Adrenal gland (tissue), 12 donors: ENCODE data around the gene IGF2BP2. TPM values are rescaled to one million over a fixed set of nuclear protein-coding genes. Genes with fewer than 3 reads are reported as not detected.

Experiments
- DNase-seq, 7 donors: peaks; one replicate each; pipeline ENCODE4 v3.0.0-alpha.2; 2019 to 2020
- H3K27ac ChIP-seq, 5 donors: fragments of 200-600 bp; sonication (generic) in 4 of 5; 1 replicate in 3 of 5; 2 replicates in 2 of 5; pipeline versions ENCODE4 v1.5.1 to v1.8.0; 2016 to 2020; ENCODE audit warnings: mild to moderate bottlenecking in 1 of 5
- H3K27me3 ChIP-seq: fragments of 200-600 bp; 2 replicates; pipeline ENCODE4 v1.8.0; 2021
- H3K36me3 ChIP-seq, 2 donors: fragments of 200-600 bp; replicated peaks in 1 of 2; 1 replicate in 1 of 2; 2 replicates in 1 of 2; pipeline versions ENCODE4 v1.5.1 to v1.8.0; 2018 to 2022
- H3K4me1 ChIP-seq, 2 donors: fragments of 200-600 bp; replicated peaks in 1 of 2; 1 replicate in 1 of 2; 2 replicates in 1 of 2; pipeline versions ENCODE4 v1.5.1 to v1.8.0; 2018 to 2021
- H3K4me3 ChIP-seq, 4 donors: fragments of 200-600 bp; sonication (generic) in 3 of 4; one replicate each; pipeline ENCODE4 v1.5.1; 2016 to 2018
- H3K9me3 ChIP-seq, 3 donors: fragments of 200-600 bp; sonication (generic) in 1 of 3; replicated peaks in 1 of 3; 1 replicate in 2 of 3; 2 replicates in 1 of 3; pipeline versions ENCODE4 v1.5.1 to v1.8.0; 2016 to 2021
- CTCF ChIP-seq, 6 experiments: fragments of 450-650 bp in 4 of 6; fragments of 200-600 bp in 2 of 6; sonication (generic) in 1 of 6; IDR thresholded peaks; 1 replicate in 5 of 6; 2 replicates in 1 of 6; pipeline versions ENCODE4 v1.5.1 to v1.8.0; 2016 to 2021; ENCODE audit warnings: antibody characterized with exemption in 6 of 6, mild to moderate bottlenecking in 2 of 6, moderate library complexity in 1 of 6
- POLR2A ChIP-seq, 2 donors: fragments of 450-650 bp; IDR thresholded peaks; one replicate each; pipeline ENCODE4 v1.6.1; 2017; ENCODE audit warnings: antibody characterized with exemption in 2 of 2, mild to moderate bottlenecking in 2 of 2, moderate library complexity in 1 of 2
- WGBS, 4 donors: extraction: QIAGEN DNeasy Blood & Tissue Kit in 2 of 4; methylation state at CpG; one replicate each; pipeline versions ENCODE4 v1.1.5 to v1.1.7; 2013 to 2017; 5-methylcytosine and 5-hydroxymethylcytosine counted together
- intact Hi-C, 2 donors: fragments of 100-400 bp; cut with DNase I; formaldehyde crosslinking; loops; one replicate each; pipeline versions ENCODE4 v1.14.1 to v1.15.0; 2022 to 2023
- polyA plus RNA-seq, 3 donors: library from polyadenylated mRNA; stranded (reverse); fragments of 200-250 nt in 2 of 3; fragments of 350-450 nt in 1 of 3; fragmentation: Illumina TruSeq in 1 of 3; extraction: RNeasy Lipid Tissue Mini Kit (QIAGEN cat#74804) in 1 of 3; gene quantifications; one replicate each; pipeline ENCODE4 v1.2.3, GENCODE V29; 2013 to 2014
- total RNA-seq, 9 donors: library from RNA; depleted of rRNA in 4 of 9; stranded (reverse); fragments of >200 nt in 4 of 9; fragments of 120-200 nt in 1 of 9; fragmentation: NEBNext Ultra II Directional in 1 of 9; extraction: Animal tissue kit (Norgen Biotek cat#: 25700) in 1 of 9; gene quantifications; one replicate each; pipeline versions ENCODE4 v1.1.0 to v1.2.4, GENCODE V29; 2013 to 2023
- donor health status: healthy with polysubstance abuse.
- donor health status: Bipolar disorder and iron deficiency.
- donor health status: DM: yes; HTN: yes; CAD: no.
- donor health status: DM: no; HTN: no; CAD: no.
- donor health status: DM: no; HTN: no; CAD: no.
- donor health status: DM: yes; HTN: yes; CAD: no.

Gene IGF2BP2
- total and polyA plus RNA-seq, 12 donors = 7.0 to 75.9 (median 17.9) TPM

GRCh38 chr3:185656321-185656840 lies 168.5 kb downstream of the IGF2BP2 start:
- no peaks in the 10 kb centered on the region for H3K27me3 ChIP-seq
- H3K36me3 ChIP-seq = no peaks in the 10 kb centered on the region
- H3K9me3 ChIP-seq = no peaks in the 10 kb centered on the region
- intact Hi-C loops = no loop called here
- peak overlapping the region; percentile 91 to 99 (median 94) for H3K27ac ChIP-seq
- TF ChIP-seq POLR2A (IDR thresholded peaks at IDR 0.05) (peak; percentile 32 to 89), CTCF (IDR thresholded peaks at IDR 0.05) (no peak)
- 19 to 36% (median 35%) methylated on average over 8 of the region's 8 CpGs for WGBS, 4 donors
- DNase-seq = peak; percentile 82 to 92 (median 89)
- H3K4me3 ChIP-seq = no peak overlapping the region
- H3K4me1 ChIP-seq = peaks cover 40 to 62% of the 10 kb centered on the region in 2 donors

GRCh38 chr3:185655426-185656320 lies 169.2 kb downstream of the IGF2BP2 start:
- H3K27me3 ChIP-seq = no peaks in the 10 kb centered on the region
- H3K4me3 ChIP-seq = no peak overlapping the region
- no peaks in the 10 kb centered on the region for H3K36me3 ChIP-seq
- TF ChIP-seq CTCF (IDR thresholded peaks at IDR 0.05) = no peak
- TF ChIP-seq POLR2A (IDR thresholded peaks at IDR 0.05) = peak in 1 of 2 donors; percentile 9
- intact Hi-C loops = no loop called here
- peak; percentile 74 to 88 (median 80) for DNase-seq
- 60 to 86% (median 67%) methylated on average over 3 to 12 of the region's 12 CpGs for WGBS, 4 donors
- H3K4me1 ChIP-seq = peaks cover 40 to 58% of the 10 kb centered on the region in 2 donors
- H3K9me3 ChIP-seq = no peaks in the 10 kb centered on the region
- H3K27ac ChIP-seq = peak overlapping the region; percentile 91 to 99 (median 94)

- no peak overlapping the region for H3K4me3 ChIP-seq
- intact Hi-C loops = no loop called here
- peaks cover 37 to 56% of the 10 kb centered on the region in 2 donors for H3K4me1 ChIP-seq
- TF ChIP-seq POLR2A (IDR thresholded peaks at IDR 0.05) (no peak), CTCF (IDR thresholded peaks at IDR 0.05) (no peak)
- no peak for DNase-seq
- H3K9me3 ChIP-seq = no peaks in the 10 kb centered on the region
- H3K27ac ChIP-seq = peak overlapping the region; percentile 91 to 99 (median 94)
- no peaks in the 10 kb centered on the region for H3K27me3 ChIP-seq
- H3K36me3 ChIP-seq = no peaks in the 10 kb centered on the region
- WGBS, 4 donors = 88 to 100% (median 95%) methylated on average over 2 of the region's 2 CpGs
These were observed 170.1 kb downstream of the IGF2BP2 start for GRCh38 chr3:185654758-185655145.

- no peak overlapping the region for H3K4me3 ChIP-seq
- H3K27me3 ChIP-seq = no peaks in the 10 kb centered on the region
- H3K36me3 ChIP-seq = no peaks in the 10 kb centered on the region
- intact Hi-C loops = no loop called here
- H3K9me3 ChIP-seq = no peaks in the 10 kb centered on the region
- peaks cover 38 to 57% of the 10 kb centered on the region in 2 donors for H3K4me1 ChIP-seq
- no peak for TF ChIP-seq POLR2A (IDR thresholded peaks at IDR 0.05)
- no peak for TF ChIP-seq CTCF (IDR thresholded peaks at IDR 0.05)
- no peak for DNase-seq
- 88 to 100% (median 93%) methylated on average over 9 to 12 of the region's 12 CpGs for WGBS, 4 donors
- peak overlapping the region in 2 of 5 donors; percentile 97 to 99 for H3K27ac ChIP-seq
These were observed 170.7 kb downstream of the IGF2BP2 start for GRCh38 chr3:185653949-185654757.
